ENCODE data around the gene E2F3.
"Not testable (repeated sequence)": the region's sequence is repeated elsewhere in the genome, so short reads cannot be mapped to it uniquely, and the experiment has no call there.

E2F3 gene

DNA sequence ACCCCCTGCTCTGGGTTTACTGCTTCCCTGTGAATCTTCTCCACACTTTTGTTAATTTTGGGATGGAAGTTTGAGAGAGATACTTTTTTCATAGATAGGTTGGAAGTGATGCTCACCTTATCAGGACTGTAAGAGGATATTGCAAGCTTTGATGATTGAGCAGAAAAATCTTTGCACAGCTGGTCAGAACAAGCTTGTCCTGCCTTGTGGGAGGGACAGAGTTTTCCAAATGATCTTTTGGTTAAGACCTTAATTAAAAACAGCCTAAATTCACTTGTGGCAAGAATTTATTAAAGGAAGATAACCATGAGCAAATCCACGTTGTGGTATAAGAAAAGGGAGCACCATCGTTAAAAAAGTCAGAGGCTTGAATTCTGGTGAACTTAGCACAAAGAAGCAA, 32.2 kb downstream of the E2F3 start:
- no peak for DNase-seq

DNA sequence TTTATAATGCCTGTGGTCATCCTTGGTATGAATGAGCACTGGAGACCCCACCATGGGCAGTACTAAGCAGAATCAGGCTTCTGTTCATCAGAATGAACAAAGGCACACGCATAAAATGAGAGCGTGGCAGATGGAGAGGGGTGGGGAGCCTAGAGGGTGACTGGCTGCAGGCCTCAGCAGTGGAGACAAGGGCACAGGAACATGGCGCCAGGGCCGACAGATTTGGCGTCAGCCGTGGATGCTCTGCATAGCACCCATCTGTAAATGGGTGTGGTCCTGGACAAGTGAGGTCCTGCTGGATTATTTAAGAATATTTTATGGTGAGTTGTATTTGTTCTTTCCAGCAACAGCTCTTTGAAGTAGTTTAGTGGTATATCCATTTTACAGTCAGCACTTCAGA, 33.1 kb downstream of the E2F3 start:
- no peak for DNase-seq

- DNase-seq = no peak
These were observed 35.0 kb downstream of the E2F3 start for GRCh38 chr6:20436719-20437118.

GRCh38 chr6:20437639-20438038, 36.0 kb downstream of the E2F3 start:
- no peak for DNase-seq

- DNase-seq = no peak
These were observed 36.9 kb downstream of the E2F3 start for GRCh38 chr6:20438462-20439070.

DNA sequence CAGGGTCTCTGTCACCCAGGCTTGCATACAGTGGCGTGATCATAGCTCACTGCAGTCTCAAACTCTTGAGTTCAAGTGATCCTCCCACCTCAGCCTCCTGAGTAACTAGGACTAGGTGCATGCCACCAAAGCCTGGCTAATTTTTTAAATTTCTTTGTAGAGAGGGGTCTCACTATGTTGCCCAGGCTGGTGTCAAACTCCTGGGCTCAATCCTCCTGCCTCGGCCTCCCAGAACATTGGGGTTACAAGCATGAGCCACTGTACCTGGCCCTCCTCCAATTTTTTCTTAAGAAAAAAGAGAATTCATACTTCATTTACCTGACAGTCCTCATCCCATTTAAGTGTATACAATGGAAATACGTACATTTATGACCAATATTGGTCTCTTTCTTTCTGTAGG, 37.9 kb downstream of the E2F3 start:
- DNase-seq = no peak

GRCh38 chr6:20440296-20440695, 38.6 kb downstream of the E2F3 start:
- no peak for DNase-seq

DNA sequence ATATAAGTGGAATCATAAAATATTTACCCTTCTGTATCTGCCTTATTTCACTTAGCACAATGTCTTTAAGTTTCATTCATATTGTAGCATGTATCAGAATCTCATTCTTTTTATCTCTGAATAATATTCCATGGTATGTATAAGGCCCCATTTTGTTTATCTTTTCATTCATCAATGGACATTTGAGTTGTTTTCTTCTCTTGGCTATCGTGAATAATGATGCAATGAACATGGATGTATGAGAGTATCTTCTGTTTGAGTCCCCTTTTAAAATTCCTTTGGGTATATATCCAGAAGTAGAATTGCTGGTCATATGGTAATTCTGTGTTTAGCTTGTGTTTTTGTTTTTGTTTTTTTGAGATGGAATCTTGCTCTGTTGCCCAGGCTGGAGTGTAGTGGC, 39.6 kb downstream of the E2F3 start:
- no peak for DNase-seq

DNA sequence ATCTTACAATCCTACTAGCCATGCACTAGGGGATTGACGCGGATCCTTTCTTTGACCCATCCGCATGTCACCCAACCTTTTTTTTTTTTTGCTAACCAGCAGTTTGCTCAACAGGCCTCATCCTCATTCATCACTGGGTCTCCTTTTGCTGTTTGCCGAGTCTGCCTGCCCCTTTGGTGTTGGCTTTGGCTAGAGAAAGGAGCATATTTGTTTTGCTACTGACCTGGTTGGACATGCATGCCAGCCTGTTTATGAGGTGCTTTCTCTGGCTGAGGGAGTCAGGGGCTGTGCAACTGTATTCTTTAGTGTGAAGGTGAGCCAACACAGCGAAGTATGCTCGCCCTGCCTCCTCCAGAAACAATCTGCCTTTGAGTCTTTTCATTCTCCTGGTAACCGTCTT, 40.2 kb downstream of the E2F3 start:
- no peak for DNase-seq

GRCh38 chr6:20444786-20445271, 43.1 kb downstream of the E2F3 start:
- no peak for DNase-seq

DNA sequence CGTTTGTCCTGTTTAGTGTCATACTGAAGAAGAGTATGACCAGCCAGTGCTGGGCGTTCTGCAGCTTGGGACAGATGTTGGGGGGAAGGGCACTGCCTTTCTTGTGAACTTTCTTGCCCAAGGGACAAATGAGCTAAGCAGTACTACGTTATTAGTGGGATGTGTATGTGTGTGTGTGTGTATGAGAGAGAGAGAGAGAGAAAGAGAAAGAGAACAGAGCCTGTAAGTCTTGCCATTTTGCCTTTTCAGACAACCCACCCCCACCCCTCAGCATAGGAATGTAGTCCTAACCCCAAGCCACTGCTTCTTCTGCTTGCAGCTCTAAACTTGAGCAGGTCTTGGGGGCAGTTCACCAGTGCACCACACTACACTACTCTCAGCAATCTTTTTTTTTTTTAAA, 45.5 kb downstream of the E2F3 start:
- no peak for DNase-seq

DNA sequence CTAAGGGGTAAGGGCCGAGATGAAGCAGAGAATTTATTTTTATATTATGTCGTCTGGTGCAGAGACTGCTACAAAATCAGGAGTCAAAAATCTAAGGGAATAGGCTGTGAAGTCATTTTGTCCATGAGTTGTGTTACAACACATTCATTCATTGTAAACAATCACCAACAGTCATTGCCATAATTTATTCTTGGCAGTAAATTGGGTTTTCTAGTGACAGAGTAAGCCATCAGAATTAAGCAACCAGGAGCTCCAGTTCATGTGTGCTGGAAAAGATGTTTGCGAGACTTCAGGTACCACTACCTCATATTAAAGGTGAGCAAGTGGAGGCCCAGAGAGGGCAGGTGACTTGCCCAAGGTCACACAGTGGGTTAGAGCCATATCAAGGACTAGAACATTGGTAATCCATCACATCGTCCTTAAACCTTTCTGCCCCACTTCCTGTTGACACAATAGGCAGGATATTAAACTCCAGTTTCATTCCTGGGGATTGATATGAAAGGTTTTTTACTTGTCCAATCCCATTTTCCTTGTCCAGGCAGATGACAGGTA, 46.0 kb downstream of the E2F3 start:
- peak in 1 of 51 donors; percentile 0 for DNase-seq

DNA sequence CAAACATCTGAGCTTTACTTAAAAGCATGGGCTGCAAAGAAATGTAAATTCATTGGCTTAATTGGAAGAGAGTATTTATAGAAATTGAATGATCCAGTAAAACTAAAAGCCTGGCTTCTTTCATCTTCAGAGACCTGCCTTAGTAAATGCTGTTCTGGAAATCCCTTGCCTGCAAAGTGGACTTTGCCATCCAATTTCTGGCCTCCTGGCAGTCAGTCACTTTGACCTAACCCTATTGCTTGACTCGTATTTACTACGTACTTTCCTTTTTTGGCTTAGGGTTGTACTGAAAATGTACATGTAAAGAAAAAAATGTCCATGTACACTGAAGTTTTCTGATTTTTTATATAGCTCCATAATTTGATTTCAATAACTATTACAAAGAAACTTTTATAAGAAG, 47.1 kb downstream of the E2F3 start:
- no peak for DNase-seq

- DNase-seq = no peak
These were observed 52.6 kb downstream of the E2F3 start for GRCh38 chr6:20454204-20454824.

GRCh38 chr6:20455251-20455940, 53.7 kb downstream of the E2F3 start:
- DNase-seq = no peak

- DNase-seq = no peak
These were observed 56.6 kb downstream of the E2F3 start for GRCh38 chr6:20458027-20458894.

GRCh38 chr6:20459682-20460081, 58.0 kb downstream of the E2F3 start:
- no peak for DNase-seq

DNA sequence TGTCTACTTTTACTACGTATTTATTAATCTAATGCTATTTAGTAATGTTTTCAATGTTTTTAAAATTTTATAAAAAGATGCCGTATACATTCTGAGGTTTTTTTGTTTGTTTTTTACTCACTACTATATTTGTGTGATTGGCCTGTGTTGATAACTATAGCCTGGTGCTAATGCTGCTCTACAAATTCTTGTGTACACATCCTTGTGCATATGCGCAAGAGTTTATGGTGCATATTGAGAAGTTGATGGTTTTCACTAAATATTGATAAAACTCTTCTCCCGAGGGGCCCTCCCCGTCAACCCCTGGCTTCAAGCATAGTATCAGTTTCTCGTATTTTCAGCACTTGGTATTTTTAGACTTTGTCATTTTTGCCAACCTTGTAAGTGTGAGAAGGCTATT, 59.9 kb downstream of the E2F3 start:
- no peak for DNase-seq

DNA sequence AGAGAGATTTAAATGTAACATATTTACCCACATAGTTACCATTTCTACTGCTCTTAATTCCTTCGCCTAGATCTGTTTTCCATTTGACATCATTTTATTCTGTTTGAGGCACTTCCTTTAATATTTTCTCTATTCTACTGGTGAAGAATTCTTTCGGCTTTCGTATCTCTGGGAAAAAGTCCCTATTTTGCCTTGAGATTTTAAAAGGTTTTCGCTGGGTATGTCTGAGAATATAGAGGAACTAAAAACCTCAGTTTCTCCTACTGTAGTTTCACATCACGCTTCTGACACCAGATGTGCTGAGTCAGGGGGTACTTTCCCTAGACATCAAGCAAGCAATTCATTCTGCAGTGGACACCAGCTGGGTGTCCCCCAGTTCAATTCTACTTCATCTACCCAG, 61.7 kb downstream of the E2F3 start:
- DNase-seq = no peak

DNA sequence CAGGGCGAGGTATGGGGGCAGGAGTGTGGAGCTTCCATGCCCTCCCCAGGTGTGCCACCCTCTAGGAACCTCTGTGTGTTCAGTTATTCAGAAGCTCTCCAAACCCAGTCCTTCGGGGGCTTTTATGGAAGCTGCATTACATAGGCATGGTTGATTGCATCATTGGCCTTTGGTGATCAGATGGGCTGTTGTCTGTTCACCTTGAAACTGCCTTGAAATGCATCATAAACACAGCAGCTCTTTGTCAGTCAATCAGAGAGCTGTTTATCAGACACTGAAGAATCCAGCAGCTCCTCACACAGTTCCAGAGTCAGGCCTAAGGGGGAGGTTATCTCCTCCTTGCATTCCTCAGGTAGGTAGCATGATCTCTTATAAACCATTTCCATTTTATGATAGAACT, 62.4 kb downstream of the E2F3 start:
- no peak for DNase-seq

GRCh38 chr6:20464847-20465246, 63.2 kb downstream of the E2F3 start:
- DNase-seq = no peak

GRCh38 chr6:20465616-20466015, 63.9 kb downstream of the E2F3 start:
- not testable (repeated sequence) for DNase-seq

Measured in hypothalamus (tissue), 51 donors.